AG08396 (cell line): Measurements from ENCODE around the gene SLC29A1.

Experiments used
- DNase-seq: peaks from one replicate; pipeline ENCODE4 v3.0.0; 2012; ENCODE audit warnings: low spot score, mixed read lengths

SLC29A1 gene

DNA sequence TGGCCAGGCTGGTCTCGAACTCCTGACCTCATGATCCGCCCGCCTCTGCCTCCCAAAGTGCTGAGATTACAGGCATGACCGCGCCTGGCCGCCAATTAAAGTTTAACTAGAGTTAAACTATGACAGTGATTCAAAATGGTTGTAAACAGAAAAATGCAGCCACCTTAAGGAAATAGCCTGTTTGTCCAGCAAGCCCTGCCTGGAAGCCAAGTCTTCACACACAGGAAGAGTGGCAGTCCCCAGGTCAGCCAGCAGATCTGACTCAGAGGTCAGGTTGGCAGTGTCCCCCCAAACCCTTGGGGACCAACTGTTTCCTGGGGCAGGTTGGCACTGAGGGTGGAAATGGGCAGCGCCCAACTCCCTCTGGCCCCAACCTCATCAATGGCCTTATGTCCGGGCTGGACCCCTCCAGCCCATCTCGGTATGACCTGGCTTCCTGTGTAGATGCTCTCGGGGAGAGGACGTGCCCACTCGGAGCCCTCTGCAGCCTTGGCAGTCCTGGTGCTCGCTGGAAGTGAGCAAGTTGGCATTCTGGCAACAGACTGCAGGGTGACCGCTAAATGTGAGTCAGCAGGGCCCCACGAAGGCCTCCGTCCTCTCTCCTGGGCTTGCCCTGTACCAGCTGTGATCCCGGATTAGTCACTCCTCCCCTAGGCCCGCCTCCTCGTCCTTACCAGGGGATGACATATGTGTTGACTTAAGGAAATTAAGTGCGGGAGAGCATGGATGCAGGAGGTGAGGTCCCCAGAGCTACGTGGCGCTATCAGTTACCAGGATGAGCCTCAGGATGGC, 13.8 kb downstream of the SLC29A1 start:
- peak; percentile 96 for DNase-seq

DNA sequence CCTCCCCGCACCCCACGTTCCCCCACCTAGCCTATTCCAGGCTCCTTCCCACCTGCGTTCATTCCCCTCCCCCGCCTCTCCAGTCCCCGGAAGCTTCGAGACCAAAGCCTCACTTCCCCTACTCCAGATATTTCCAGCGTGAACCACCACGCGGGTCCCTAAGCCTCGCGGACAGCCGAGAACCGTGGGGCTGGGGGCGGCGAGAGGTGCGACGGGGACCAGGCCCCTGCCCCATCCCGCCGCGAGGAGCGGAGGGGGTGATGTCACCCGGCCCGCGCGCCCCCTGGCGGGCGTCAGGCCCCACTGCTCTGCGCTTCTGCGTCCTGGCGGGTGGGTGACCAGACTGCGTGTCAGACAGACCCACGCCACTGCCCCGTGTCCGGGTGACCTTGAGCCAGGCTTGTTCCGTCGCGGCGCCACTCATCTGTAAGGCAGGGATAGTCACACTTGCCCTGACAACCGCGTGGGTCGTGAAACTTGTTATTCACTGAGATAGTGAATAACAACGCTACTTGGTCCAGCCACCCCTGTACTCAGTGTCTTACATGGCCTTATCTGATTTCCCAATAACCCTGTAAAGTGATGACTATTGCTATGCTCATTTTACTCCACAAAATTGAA, 14.5 kb downstream of the SLC29A1 start:
- peak; percentile 88 for DNase-seq

DNA sequence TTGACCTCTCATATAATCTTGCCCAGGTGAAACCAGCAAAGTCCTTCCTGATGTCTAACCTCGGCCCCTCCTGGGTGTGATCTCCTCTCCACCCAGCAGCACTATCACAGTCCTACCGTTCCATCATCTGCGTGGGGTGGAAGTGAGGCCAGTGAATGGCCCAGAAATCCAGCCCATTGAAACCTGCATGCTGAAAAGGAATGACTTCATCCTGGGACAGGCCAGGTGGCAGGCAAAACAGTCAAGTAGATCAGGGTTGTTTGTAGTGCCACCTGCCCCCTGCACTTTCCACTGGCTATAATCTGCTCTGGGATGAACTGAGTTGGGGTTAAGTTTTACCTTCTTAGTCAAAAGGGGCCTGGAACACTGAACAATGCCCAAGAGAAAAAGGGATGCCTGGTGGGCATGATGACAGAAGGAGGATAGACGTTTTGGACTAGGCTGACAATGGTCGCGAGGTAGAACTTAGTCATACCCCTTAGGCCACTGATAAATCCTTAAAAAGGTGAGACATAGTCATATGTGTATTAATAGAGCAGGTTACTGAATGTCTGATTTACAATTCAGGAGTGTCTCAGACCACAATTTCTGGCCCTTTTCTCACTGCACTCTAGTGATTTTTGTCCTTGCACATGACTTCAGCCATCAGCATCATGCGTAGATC, 15.4 kb downstream of the SLC29A1 start:
- DNase-seq: no peak

DNA sequence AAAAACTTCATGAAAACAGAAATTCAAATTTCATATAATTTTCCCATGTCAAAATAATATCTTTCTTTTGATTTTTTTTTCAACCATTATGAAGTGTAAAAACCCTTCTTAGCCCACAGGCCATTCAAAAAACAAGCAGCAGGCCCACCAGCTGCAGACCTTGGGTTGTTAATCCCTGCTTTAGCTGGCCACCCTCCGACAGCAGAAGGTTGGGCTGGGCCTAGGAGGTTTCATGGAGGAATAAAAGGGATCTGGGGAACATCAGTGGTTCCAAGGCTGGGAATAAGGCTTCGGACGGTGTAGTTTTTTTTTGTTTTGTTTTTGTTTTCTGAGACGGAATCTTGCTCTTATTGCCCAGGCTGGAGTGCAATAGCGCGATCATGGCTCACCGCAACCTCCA, 19.9 kb downstream of the SLC29A1 start:
- no peak for DNase-seq

DNA sequence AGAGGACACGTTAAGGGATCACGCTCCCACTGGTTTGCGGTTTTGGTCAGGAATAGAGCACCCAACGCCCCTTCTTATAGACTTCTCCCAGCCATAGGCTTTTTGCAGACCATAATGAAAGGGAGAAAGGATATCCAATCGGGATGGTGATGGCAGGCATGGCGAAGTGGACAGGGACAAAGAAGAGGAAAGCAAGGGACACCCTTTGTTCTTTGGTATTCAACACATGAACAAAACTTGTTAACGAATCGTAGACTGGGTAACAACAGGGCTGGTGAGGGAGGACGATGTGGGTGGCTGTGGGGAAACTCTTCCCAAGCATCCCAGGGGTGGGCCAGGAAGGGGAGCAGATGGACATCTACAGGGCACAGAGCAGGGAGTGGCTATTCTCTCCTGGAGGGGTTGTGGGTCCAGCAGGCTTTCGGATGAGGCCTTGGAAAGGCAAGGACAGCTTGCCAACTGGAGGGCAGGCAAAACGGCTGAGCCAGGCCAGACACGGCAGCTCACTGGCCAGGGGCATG, 22.1 kb downstream of the SLC29A1 start:
- no peak for DNase-seq

DNA sequence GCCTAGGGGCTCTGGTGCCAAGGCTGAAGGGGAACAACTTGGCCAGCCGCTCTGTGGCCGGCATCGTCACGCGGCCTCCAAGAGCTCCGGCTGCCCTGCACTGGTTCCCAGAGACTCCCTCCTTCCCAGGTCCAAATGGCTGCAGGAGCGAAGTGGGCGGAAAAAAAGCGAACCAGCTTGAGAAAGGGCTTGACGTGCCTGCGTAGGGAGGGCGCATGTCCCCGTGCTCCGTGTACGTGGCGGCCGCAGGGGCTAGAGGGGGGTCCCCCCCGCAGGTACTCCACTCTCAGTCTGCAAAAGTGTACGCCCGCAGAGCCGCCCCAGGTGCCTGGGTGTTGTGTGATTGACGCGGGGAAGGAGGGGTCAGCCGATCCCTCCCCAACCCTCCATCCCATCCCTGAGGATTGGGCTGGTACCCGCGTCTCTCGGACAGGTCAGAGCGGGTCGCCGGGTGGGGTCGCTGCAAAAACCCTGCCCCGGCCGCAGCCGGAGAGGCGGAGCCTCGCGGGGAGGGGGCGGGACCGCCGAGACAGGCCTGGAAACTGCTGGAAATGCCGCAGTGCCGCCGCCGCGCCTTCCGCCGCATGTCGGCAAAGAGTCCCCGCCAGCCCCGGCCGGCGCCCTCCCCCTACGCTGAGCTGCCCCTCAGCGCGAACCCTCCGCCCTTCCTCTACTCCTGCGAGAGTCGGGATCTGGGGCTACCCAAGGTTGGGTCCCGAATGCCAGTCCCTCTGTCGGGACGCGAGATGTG, 22.7 kb downstream of the SLC29A1 start:
- peak; percentile 86 for DNase-seq

DNA sequence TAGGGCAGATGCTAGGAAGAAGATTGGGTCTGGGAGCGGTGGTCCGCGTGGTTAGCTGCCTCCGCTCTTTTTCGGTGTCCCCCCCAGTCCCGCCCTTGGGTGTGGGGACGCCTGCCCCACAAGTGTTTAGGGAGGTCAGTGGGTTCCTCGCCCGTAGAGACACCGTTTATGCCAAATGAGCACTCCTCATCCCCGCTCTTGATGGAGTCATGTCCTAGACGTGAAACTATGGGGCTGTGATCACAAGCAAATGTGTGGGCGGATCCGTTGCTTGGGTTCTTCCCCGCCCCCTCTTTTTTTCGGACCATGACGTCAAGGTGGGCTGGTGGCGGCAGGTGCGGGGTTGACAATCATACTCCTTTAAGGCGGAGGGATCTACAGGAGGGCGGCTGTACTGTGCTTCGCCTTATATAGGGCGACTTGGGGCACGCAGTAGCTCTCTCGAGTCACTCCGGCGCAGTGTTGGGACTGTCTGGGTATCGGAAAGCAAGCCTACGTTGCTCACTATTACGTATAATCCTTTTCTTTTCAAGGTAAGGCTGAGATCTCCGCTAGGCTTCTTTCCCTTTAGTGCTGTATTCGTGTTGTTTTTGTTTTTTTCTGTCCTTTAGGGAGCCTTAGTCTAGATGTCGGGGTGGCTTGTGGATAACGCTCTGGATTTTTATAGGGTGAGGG, 23.4 kb downstream of the SLC29A1 start, which contains the start of gene HSP90AB1:
HSP90AB1 (plus strand) TSS at position 439 of the 675 bp plus-strand sequence. CDS start 1,529 bp downstream, outside the sequence.
- peak; percentile 96 for DNase-seq

DNA sequence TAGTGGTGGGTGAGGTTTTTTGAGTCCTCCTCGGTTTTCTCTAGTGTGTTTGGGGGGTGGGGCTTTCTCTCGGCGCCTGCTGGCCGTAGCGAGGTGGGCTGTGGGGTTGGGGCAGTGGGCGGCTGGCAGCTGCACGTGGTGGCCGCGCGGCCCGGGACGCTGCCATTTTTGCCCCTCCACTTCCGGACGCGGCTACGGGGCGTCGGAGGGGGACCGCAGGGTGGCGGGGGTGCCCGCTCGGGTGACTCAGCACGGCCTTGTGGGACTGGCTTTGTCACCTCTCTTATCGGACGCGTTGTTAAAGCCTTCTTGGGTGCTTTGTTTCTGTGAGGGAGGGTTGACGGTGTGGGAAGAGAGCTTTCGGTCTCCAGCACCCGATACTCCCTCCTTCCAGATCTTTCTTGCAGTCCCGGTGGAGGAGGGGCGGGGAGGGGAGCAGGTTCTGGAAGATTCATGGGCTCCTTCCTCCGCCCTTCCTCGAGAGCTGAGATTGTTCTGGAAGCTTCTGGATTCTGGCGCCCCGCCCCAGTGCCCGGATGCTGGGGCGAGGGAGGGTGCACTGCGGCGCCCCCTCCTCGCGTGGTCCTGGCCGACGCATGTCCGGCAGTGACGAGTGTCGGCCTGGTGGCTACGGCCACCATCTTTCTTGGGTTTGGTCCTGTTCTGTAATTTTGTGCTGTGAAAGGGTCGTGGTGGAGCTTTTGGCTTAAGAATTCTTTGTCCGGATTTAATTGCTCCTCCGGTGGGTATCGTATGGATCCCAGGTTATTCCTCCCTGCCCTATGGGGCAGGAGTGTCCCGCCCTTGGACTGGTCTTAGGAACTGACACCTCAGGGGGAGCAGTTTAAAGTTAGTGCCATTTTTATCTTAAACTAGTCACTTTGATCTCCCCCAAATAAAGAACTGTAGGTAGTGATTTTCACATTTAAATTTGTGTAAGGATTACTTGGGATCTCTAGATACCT, 24.2 kb downstream of the SLC29A1 start:
- DNase-seq: peak; percentile 56

DNA sequence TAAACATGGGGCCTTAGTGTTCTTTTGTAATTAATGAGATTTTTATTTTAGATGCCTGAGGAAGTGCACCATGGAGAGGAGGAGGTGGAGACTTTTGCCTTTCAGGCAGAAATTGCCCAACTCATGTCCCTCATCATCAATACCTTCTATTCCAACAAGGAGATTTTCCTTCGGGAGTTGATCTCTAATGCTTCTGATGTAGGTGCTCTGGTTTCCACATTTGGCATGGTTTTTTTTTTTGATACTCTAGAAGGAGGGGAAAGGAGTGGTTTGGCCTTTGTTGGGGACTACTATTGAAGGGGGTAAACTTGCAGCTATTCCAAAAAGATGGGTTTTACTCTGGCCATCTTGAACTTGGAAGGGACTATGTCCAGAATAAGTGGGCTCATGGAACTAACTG, 25.2 kb downstream of the SLC29A1 start:
- DNase-seq: no peak

DNA sequence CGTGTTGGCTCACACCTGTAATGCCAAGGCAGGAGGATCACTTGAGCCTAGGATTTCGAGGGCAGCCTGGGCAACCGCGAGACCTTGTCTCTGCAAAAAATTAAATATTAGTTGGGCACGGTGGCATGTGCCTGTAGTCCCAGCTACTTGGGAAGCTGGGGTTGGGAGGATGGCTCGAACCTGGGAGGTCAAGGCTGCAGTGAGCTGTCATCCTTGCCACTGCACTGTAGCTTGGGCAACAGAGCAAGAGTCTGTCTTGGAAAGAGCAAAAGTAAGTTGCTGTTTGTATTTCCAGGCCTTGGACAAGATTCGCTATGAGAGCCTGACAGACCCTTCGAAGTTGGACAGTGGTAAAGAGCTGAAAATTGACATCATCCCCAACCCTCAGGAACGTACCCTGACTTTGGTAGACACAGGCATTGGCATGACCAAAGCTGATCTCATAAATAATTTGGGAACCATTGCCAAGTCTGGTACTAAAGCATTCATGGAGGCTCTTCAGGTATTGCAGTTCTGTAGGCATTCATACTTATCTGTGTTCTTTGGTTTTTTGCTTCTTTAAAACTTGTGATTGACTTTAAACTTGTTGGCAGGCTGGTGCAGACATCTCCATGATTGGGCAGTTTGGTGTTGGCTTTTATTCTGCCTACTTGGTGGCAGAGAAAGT, 25.8 kb downstream of the SLC29A1 start:
- DNase-seq: no peak

DNA sequence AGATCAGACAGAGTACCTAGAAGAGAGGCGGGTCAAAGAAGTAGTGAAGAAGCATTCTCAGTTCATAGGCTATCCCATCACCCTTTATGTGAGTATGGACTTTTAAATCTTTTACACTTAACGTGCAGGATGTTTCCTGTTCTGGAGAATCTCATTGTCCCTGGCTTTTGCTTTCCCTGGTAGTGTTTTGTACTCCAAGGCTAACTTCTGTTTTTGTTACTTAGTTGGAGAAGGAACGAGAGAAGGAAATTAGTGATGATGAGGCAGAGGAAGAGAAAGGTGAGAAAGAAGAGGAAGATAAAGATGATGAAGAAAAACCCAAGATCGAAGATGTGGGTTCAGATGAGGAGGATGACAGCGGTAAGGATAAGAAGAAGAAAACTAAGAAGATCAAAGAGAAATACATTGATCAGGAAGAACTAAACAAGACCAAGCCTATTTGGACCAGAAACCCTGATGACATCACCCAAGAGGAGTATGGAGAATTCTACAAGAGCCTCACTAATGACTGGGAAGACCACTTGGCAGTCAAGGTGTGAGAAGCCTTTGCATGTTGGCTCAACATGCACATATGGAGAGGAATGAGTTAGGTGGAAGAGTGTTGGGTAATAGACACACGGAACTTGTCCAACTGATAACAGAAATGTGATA, 26.8 kb downstream of the SLC29A1 start:
- no peak for DNase-seq

DNA sequence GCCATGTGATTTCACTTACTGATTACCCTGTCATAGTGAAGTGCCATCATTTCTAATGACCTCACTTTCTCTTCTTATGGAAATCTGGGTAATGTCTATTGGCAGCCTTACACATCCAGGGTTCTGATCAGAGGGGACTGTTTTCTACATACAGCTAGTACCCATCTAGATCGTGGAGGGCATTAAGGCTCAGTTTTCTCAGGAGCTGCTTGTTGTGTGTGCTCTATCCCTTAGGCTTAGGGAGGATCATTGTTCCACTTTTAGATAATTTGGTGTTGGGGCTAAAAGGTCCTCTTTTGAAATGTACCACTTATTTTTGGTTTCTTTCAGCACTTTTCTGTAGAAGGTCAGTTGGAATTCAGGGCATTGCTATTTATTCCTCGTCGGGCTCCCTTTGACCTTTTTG, 27.3 kb downstream of the SLC29A1 start:
- DNase-seq: no peak

DNA sequence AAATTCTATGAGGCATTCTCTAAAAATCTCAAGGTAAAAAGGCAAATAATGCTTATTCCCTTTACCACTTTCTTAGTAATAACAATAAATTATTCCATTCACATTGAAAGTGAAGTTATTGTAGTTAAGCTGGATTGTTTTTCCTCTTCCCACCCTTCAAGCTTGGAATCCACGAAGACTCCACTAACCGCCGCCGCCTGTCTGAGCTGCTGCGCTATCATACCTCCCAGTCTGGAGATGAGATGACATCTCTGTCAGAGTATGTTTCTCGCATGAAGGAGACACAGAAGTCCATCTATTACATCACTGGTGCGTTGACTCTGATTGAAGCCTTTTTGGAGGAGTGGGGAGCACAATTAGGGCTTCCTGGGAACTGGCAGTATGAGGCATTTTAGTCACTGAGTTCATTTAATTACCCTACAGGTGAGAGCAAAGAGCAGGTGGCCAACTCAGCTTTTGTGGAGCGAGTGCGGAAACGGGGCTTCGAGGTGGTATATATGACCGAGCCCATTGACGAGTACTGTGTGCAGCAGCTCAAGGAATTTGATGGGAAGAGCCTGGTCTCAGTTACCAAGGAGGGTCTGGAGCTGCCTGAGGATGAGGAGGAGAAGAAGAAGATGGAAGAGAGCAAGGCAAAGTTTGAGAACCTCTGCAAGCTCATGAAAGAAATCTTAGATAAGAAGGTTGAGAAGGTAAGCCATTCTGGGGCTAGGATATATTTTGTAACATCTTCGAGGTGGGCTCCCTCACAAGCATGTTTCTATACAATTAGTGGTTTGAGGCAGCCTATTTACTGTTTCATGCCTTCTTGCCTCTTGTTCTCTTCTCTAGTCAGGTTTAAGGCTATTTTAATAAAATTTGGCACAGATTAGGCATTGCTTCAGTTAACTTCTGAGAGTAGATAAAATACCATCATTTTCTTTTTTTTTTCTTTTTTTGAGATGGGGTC, 28.5 kb downstream of the SLC29A1 start:
- no peak for DNase-seq

DNA sequence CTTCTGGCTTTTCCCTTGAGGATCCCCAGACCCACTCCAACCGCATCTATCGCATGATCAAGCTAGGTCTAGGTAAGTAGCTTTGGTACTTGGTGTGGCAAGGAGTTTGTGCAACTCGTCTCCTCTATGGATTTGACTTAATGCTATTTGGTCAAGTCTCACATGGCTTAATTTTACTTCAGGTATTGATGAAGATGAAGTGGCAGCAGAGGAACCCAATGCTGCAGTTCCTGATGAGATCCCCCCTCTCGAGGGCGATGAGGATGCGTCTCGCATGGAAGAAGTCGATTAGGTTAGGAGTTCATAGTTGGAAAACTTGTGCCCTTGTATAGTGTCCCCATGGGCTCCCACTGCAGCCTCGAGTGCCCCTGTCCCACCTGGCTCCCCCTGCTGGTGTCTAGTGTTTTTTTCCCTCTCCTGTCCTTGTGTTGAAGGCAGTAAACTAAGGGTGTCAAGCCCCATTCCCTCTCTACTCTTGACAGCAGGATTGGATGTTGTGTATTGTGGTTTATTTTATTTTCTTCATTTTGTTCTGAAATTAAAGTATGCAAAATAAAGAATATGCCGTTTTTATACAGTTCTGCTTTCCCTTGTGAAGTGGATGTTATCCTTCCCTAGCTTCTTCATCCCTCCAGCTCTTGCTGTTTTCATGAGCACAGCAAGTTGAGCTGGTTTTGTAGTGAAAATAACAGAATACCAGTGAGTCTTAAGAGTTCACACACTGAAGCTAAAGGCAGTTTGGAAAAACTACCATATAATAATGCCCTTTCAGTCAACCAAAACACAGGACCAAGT, 30.1 kb downstream of the SLC29A1 start:
- no peak for DNase-seq

DNA sequence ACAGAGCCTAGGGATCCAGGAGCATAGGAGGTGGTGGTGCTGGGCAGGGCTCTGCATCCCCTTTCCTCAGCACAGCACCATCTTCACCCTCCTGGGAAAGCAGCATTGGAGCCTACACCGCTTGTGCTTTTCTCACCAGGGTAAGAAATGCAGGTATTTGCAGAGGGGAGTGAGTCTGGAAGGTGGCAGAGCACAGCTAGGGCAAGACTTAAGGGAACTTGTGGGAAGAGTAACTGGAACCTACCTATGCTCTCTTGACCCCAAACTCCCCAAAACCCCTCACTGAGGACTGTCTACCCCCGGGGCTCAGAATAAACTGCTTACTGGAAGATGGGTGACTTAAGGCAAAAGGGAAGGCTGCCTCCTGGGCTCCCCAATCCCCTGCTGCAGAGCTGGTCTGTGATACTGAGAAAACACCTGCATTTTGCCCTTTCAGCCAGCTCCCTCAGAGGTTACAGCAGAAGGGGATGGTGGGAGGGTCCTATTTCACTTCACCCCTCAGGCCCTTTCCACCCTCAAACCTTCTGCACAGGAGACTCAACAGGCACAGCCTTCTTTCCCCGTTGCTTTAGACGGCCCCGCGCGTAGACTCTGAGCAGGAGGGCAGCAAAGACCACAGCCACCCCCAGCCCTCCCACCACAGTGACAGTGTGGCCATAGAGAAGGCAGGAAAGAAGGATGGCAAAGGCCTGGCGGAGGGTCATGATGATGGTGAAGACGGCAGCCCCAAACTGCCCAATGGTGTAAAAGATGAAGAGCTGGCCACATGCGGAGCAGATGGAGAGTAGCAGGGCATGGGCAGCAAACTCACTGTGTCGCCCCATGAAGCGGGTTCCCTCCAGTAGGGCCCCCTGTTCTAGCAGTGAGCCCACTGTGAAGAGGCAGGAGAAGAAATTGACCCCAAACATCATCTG, 31.1 kb downstream of the SLC29A1 start:
- DNase-seq: no peak
